Measurements from ENCODE around the gene GABBR2. TPM values are rescaled to one million over a fixed set of nuclear protein-coding genes. Genes with fewer than 3 reads are reported as not detected.

Gene GABBR2
- total RNA-seq, 1 experiment from 2014 or later, result 0.23 TPM

- no TSS peak for BruUV-seq (replicated peaks)
- H3K4me1 Mint-ChIP-seq (ENCODE audit: low read depth, unreplicated experiment), result peaks cover 6% of the 10 kb centered on the region
- H3K27me3 Mint-ChIP-seq (ENCODE audit: insufficient read depth, unreplicated experiment), result peaks cover 1% of the 10 kb centered on the region
- H3K27ac Mint-ChIP-seq (ENCODE audit: unreplicated experiment), result no peak overlapping the region
- TF ChIP-seq, protein P1, sequence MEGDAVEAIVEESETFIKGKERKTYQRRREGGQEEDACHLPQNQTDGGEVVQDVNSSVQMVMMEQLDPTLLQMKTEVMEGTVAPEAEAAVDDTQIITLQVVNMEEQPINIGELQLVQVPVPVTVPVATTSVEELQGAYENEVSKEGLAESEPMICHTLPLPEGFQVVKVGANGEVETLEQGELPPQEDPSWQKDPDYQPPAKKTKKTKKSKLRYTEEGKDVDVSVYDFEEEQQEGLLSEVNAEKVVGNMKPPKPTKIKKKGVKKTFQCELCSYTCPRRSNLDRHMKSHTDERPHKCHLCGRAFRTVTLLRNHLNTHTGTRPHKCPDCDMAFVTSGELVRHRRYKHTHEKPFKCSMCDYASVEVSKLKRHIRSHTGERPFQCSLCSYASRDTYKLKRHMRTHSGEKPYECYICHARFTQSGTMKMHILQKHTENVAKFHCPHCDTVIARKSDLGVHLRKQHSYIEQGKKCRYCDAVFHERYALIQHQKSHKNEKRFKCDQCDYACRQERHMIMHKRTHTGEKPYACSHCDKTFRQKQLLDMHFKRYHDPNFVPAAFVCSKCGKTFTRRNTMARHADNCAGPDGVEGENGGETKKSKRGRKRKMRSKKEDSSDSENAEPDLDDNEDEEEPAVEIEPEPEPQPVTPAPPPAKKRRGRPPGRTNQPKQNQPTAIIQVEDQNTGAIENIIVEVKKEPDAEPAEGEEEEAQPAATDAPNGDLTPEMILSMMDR (IDR thresholded peaks at IDR 0.05; ENCODE audit: insufficient read depth in 1 of 2, low read depth in 1 of 2, low read length in 1 of 2, severe bottlenecking in 1 of 2, unreplicated experiment in 1 of 2), result no peak
- intact Hi-C loops (cut with micrococcal nuclease; ENCODE audit: unreplicated experiment), result no loop called here
- no peaks in the 10 kb centered on the region for H3K27me3 ChIP-seq (replicated peaks; ENCODE audit: control insufficient read depth, insufficient read depth, low read length)
- H3K36me3 Mint-ChIP-seq (ENCODE audit: insufficient read depth, unreplicated experiment), result no peaks in the 10 kb centered on the region
- H3K36me3 ChIP-seq (ENCODE audit: control insufficient read depth, insufficient read depth, low read length), result no peaks in the 10 kb centered on the region
- no peaks in the 10 kb centered on the region for H3K9me3 ChIP-seq
- H3K4me3 ChIP-seq (ENCODE audit: low read depth, low read length), result no peak overlapping the region
- no peak overlapping the region for H3K4me3 Mint-ChIP-seq (ENCODE audit: unreplicated experiment)
- ChIA-PET POLR2A (no interaction called here), CTCF (no interaction called here)
- no peaks in the 10 kb centered on the region for H3K4me1 ChIP-seq
- DNase-seq, result no peak
- H3K9me3 Mint-ChIP-seq (ENCODE audit: unreplicated experiment), result no peaks in the 10 kb centered on the region
These were observed 208.3 kb downstream of the GABBR2 start for GRCh38 chr9:98500337-98500919.

DNA sequence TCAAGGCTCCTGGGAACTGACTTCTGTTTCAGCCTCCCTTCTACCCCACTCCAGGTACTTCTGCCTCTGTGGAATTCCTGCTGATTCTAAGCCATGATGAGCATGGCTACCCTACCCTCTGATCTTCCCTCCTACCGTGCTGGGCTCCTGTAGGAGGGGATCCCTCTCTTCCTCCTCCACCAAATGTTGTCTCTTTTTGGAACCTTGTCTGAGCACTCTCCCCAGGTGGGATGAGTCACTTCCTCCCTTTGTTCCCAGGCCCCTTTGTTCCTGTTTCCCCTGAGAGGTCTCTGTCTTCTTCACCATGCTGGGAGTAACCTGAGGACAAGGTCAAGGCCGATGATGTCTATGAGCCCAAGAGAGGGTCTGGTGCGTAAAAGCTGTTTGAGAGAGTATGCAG is 213.2 kb downstream of the GABBR2 start:
- Histone ChIP-seq H3K9me3 (no peaks in the 10 kb centered on the region), H3K4me1 (peaks cover 15% of the 10 kb centered on the region), H3K27me3 (replicated peaks; ENCODE audit: control insufficient read depth, insufficient read depth, low read length) (no peaks in the 10 kb centered on the region), H3K36me3 (ENCODE audit: control insufficient read depth, insufficient read depth, low read length) (no peaks in the 10 kb centered on the region), H3K4me3 (ENCODE audit: low read depth, low read length) (no peak overlapping the region)
- DNase-seq, result no peak
- no peaks in the 10 kb centered on the region for H3K27me3 Mint-ChIP-seq (ENCODE audit: insufficient read depth, unreplicated experiment)
- H3K27ac Mint-ChIP-seq (ENCODE audit: unreplicated experiment), result no peak overlapping the region
- intact Hi-C loops (cut with micrococcal nuclease; ENCODE audit: unreplicated experiment), result no loop called here
- no TSS peak for BruUV-seq (replicated peaks)
- peaks cover 13% of the 10 kb centered on the region for H3K4me1 Mint-ChIP-seq (ENCODE audit: low read depth, unreplicated experiment)
- ChIA-PET CTCF (no interaction called here), POLR2A (no interaction called here)
- no peaks in the 10 kb centered on the region for H3K36me3 Mint-ChIP-seq (ENCODE audit: insufficient read depth, unreplicated experiment)
- TF ChIP-seq, protein P1 (IDR thresholded peaks at IDR 0.05; ENCODE audit: insufficient read depth in 1 of 2, low read depth in 1 of 2, low read length in 1 of 2, severe bottlenecking in 1 of 2, unreplicated experiment in 1 of 2), result no peak
- peaks cover 10% of the 10 kb centered on the region for H3K9me3 Mint-ChIP-seq (ENCODE audit: unreplicated experiment)
- H3K4me3 Mint-ChIP-seq (ENCODE audit: unreplicated experiment), result no peak overlapping the region

DNA sequence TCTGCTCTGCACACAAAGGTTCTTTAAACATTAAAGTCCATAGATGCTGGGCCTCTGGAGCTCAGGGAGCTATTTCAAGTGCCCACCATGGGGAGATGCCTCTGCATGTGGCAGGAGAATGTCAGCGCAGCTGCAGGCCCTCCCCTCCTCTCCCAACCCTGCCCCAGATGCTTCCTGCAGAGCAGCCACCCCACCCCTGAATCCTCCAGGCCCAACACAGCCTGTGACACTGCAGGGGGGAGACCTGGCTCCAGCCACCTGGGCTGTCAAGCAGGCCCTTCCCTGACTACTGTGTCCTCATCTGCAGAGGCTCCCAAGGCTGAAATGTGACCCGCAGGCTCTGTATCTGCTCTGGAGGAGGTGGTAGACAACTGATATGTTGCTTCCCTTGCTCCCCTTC is 213.9 kb downstream of the GABBR2 start:
- ChIA-PET CTCF (no interaction called here), POLR2A (no interaction called here)
- intact Hi-C loops (cut with micrococcal nuclease; ENCODE audit: unreplicated experiment), result no loop called here
- peaks cover 13% of the 10 kb centered on the region for H3K4me1 Mint-ChIP-seq (ENCODE audit: low read depth, unreplicated experiment)
- no TSS peak for BruUV-seq (replicated peaks)
- no peaks in the 10 kb centered on the region for H3K36me3 Mint-ChIP-seq (ENCODE audit: insufficient read depth, unreplicated experiment)
- H3K27ac Mint-ChIP-seq (ENCODE audit: unreplicated experiment), result no peak overlapping the region
- peaks cover 16% of the 10 kb centered on the region for H3K4me1 ChIP-seq
- no peaks in the 10 kb centered on the region for H3K9me3 ChIP-seq
- no peak overlapping the region for H3K4me3 ChIP-seq (ENCODE audit: low read depth, low read length)
- no peaks in the 10 kb centered on the region for H3K27me3 ChIP-seq (replicated peaks; ENCODE audit: control insufficient read depth, insufficient read depth, low read length)
- no peak for DNase-seq
- TF ChIP-seq, protein P1 (IDR thresholded peaks at IDR 0.05; ENCODE audit: insufficient read depth in 1 of 2, low read depth in 1 of 2, low read length in 1 of 2, severe bottlenecking in 1 of 2, unreplicated experiment in 1 of 2), result no peak
- H3K4me3 Mint-ChIP-seq (ENCODE audit: unreplicated experiment), result no peak overlapping the region
- no peaks in the 10 kb centered on the region for H3K36me3 ChIP-seq (ENCODE audit: control insufficient read depth, insufficient read depth, low read length)
- peaks cover 10% of the 10 kb centered on the region for H3K9me3 Mint-ChIP-seq (ENCODE audit: unreplicated experiment)
- no peaks in the 10 kb centered on the region for H3K27me3 Mint-ChIP-seq (ENCODE audit: insufficient read depth, unreplicated experiment)

Measured in Caco-2 (cell line).